ENCODE measurements around the gene CTDSPL2. TPM values are rescaled to one million over a fixed set of nuclear protein-coding genes. Genes with fewer than 3 reads are reported as not detected.

The CTDSPL2 gene
- polyA plus RNA-seq (2013, experiment 1 of 2) = 49.8 TPM
- 41.7 TPM for polyA plus RNA-seq (2013, experiment 2 of 2)

DNA sequence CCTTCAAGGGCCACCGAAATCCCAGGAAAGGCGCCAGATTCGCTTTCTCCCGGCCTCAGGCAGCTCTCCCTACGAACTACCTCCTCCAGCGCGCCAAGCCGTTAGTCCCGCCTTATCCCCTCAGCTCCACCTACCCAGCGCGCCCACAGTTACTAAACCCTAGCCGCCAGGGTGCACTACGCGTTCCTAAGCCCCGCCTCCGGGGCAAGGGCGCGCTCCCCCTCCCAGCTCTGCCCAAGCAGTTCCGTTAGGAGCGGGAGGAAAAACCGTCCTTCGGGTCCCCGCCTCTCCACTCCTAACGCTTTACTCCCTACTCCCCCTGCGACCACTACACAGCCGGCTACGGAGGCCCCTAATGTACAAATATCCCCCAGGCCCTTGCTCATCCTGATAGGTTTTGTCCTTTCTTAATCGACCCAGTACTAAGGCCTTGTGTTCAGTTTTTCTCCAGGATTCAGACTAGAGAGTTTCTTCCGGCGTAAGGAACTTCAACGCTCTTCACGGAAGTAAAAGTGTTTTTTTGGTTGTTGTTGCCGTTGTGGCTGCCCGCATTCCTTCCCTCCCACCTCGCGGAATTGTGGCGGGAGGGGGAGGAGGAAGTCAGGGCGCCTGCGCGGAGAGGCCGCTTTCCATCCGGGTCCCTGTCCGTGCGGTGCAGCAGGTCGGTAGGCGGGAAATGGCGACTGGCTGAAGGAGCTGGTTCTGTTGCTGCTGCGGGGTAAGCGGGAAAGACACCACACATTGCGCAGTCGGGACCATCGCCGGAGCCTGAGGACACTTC is at the start of gene CTDSPL2:
CTDSPL2 (plus strand) TSS at position 655 of the 781 bp plus-strand sequence. CDS start 31,386 bp downstream, outside the sequence.
- H3K9me3 ChIP-seq (ENCODE audit: insufficient read depth, low read depth, low read length) = no peaks in the 10 kb centered on the region
- H3K36me3 ChIP-seq (ENCODE audit: insufficient read depth, low read length) = peaks cover 10% of the 10 kb centered on the region; the same call in 1 of the 2 replicates
- no peaks in the 10 kb centered on the region for H3K27me3 ChIP-seq (ENCODE audit: insufficient read depth, low read length)
- under 1% methylated on average over 51 of the region's 53 CpGs for WGBS
- peak within 1 kb of the TSS; percentile 98 for H3K9ac ChIP-seq (ENCODE audit: low read depth, low read length)
- peak within 1 kb of the TSS; percentile 87 for H3K4me3 ChIP-seq (ENCODE audit: low read length)
- H3K4me1 ChIP-seq (ENCODE audit: insufficient read depth, low read length) = peaks cover 4% of the 10 kb centered on the region
- peak within 1 kb of the TSS; percentile 99 for H3K27ac ChIP-seq (ENCODE audit: low read depth, low read length)

DNA sequence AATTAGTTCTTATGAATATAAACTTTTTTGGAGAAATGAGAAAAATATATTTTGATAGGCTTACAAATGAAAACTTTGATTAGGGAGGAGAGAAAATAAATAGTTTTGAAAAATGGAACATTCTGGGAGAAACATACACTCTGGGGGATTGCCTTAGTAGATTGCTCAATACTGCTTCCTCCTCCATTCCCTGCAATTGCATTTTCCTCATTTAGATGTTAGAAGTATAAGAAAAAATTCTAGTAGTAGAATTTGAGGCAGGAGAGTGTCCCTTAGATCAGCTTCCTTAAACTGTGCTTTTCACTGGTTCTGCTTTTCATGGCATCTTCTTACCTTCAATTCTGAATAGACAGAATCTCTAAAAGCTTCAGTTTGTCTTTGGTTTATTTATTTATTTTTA is 46.2 kb upstream of the CTDSPL2 start:
- Histone ChIP-seq H3K4me3 (ENCODE audit: low read length) (no peak overlapping the region), H3K9me3 (ENCODE audit: insufficient read depth, low read depth, low read length) (no peaks in the 10 kb centered on the region), H3K27me3 (ENCODE audit: insufficient read depth, low read length) (no peaks in the 10 kb centered on the region), H3K9ac (ENCODE audit: low read depth, low read length) (no peak overlapping the region), H3K36me3 (ENCODE audit: insufficient read depth, low read length) (peaks cover 20% of the 10 kb centered on the region), H3K27ac (ENCODE audit: low read depth, low read length) (no peak overlapping the region), H3K4me1 (ENCODE audit: insufficient read depth, low read length) (no peaks in the 10 kb centered on the region)

DNA sequence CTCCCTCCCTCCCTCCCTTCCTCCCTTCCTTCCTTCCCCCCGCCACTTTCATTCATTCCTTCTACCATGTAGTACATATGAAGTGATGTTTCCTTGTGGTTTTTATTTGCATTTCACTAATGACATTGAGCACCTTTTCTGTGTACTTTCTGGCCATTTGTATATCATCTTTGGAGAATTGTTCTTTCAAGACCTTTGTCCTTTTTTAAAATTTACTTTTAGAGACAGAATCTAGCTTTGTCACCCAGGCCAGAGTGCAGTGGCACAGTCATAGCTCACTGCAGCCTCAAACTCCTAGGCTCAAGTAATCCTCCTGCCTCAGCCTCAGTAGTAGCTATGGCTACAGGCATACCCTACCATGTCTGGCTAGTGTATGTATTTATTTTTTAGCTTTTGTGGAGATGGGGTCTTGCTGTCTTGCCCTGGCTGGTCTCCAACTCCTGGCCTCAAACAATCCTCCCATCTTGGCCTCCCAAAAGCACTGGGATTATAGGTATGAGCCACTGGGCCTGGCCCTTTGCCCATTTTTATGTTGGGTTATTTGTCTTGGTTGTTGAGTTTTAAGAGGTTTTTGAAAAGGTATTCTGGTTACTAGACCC is 42.0 kb upstream of the CTDSPL2 start:
- peaks cover 11% of the 10 kb centered on the region for H3K36me3 ChIP-seq (ENCODE audit: insufficient read depth, low read length)
- H3K27me3 ChIP-seq (ENCODE audit: insufficient read depth, low read length) = no peaks in the 10 kb centered on the region
- no peak overlapping the region for H3K4me3 ChIP-seq (ENCODE audit: low read length)
- no CpG with 5 or more reads among the region's 1 CpG for WGBS
- no peaks in the 10 kb centered on the region for H3K4me1 ChIP-seq (ENCODE audit: insufficient read depth, low read length)
- H3K27ac ChIP-seq (ENCODE audit: low read depth, low read length) = no peak overlapping the region
- no peak overlapping the region for H3K9ac ChIP-seq (ENCODE audit: low read depth, low read length)
- no peaks in the 10 kb centered on the region for H3K9me3 ChIP-seq (ENCODE audit: insufficient read depth, low read depth, low read length)

DNA sequence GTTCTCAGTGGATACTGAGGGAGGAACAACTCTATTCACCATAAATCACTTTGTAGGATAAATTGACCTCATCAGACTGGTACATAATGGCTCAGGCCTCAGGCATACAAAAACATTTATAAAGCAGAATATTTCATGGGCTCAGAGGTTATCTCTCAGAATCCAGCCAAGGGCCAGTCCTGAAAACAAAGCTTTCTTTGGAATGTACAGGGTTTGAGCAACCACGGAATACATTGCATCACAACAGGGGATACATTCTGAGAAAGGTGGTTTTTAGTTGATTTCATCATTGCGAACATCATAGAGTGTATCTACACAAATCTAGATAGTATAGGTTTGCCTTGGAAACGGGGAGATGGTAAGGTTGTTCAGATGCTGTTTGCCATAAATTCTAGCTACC is 33.4 kb upstream of the CTDSPL2 start:
- no peaks in the 10 kb centered on the region for H3K36me3 ChIP-seq (ENCODE audit: insufficient read depth, low read length)
- WGBS = 100% methylated on average over 2 of the region's 3 CpGs
- no peaks in the 10 kb centered on the region for H3K9me3 ChIP-seq (ENCODE audit: insufficient read depth, low read depth, low read length)
- no peak overlapping the region for H3K27ac ChIP-seq (ENCODE audit: low read depth, low read length)
- no peaks in the 10 kb centered on the region for H3K4me1 ChIP-seq (ENCODE audit: insufficient read depth, low read length)
- no peak overlapping the region for H3K4me3 ChIP-seq (ENCODE audit: low read length)
- H3K27me3 ChIP-seq (ENCODE audit: insufficient read depth, low read length) = no peaks in the 10 kb centered on the region
- no peak overlapping the region for H3K9ac ChIP-seq (ENCODE audit: low read depth, low read length)

DNA sequence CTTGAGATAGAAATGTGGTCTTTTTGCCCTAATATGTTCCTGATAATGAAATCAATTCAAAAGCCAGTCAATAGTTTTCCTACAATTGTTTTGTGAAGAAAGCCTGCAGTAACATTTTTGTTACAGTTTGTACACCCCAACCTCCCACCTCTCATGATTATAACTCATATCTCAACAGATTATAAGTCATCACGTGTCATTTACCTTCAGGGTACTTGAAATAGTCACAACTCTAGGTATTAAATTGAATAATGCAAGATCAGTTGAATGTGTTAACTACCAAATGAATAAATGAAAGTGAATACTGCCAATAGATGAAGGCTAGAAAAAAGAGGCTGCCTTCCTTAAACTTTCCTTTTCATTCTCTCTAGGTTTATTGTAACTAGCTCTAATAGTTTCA is 32.9 kb upstream of the CTDSPL2 start:
- Histone ChIP-seq H3K36me3 (ENCODE audit: insufficient read depth, low read length) (no peaks in the 10 kb centered on the region), H3K9me3 (ENCODE audit: insufficient read depth, low read depth, low read length) (no peaks in the 10 kb centered on the region), H3K27ac (ENCODE audit: low read depth, low read length) (no peak overlapping the region), H3K27me3 (ENCODE audit: insufficient read depth, low read length) (no peaks in the 10 kb centered on the region), H3K4me3 (ENCODE audit: low read length) (no peak overlapping the region), H3K4me1 (ENCODE audit: insufficient read depth, low read length) (no peaks in the 10 kb centered on the region), H3K9ac (ENCODE audit: low read depth, low read length) (no peak overlapping the region)
- 80% methylated on average over 1 of the region's 1 CpG for WGBS

- Histone ChIP-seq H3K4me1 (ENCODE audit: insufficient read depth, low read length) (no peaks in the 10 kb centered on the region), H3K4me3 (ENCODE audit: low read length) (no peak overlapping the region), H3K27ac (ENCODE audit: low read depth, low read length) (no peak overlapping the region), H3K27me3 (ENCODE audit: insufficient read depth, low read length) (no peaks in the 10 kb centered on the region), H3K9me3 (ENCODE audit: insufficient read depth, low read depth, low read length) (no peaks in the 10 kb centered on the region), H3K9ac (ENCODE audit: low read depth, low read length) (no peak overlapping the region), H3K36me3 (ENCODE audit: insufficient read depth, low read length) (no peaks in the 10 kb centered on the region)
- WGBS = 83% methylated on average over 1 of the region's 1 CpG
These were observed 29.6 kb upstream of the CTDSPL2 start for GRCh38 chr15:44397869-44398268.

DNA sequence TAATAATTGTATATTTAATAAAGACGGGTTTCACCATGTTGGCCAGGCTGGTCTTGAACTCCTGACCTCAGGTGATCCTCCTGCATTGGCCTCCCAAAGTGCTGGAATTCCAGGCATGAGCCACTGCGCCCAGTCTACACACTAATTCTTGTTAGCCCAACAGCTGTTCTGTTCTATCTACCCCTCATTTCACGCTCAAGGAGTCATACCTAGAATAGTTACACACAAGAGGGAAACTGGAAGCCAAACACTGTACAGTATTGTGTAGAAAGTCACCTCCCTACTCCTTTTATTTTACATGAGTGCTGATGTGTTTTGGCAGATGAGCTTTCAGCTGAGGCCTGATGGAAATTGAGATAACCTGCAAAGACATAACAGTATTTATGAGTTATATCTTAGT is 13.4 kb upstream of the CTDSPL2 start:
- Histone ChIP-seq H3K9ac (ENCODE audit: low read depth, low read length) (no peak overlapping the region), H3K27ac (ENCODE audit: low read depth, low read length) (no peak overlapping the region), H3K27me3 (ENCODE audit: insufficient read depth, low read length) (no peaks in the 10 kb centered on the region), H3K36me3 (ENCODE audit: insufficient read depth, low read length) (0 out of 2 replicates have a peak, but pooled peaks cover 3% of the 10 kb centered on the region), H3K9me3 (ENCODE audit: insufficient read depth, low read depth, low read length) (no peaks in the 10 kb centered on the region), H3K4me3 (ENCODE audit: low read length) (no peak overlapping the region), H3K4me1 (ENCODE audit: insufficient read depth, low read length) (no peaks in the 10 kb centered on the region)
- 94% methylated on average over 2 of the region's 3 CpGs for WGBS

DNA sequence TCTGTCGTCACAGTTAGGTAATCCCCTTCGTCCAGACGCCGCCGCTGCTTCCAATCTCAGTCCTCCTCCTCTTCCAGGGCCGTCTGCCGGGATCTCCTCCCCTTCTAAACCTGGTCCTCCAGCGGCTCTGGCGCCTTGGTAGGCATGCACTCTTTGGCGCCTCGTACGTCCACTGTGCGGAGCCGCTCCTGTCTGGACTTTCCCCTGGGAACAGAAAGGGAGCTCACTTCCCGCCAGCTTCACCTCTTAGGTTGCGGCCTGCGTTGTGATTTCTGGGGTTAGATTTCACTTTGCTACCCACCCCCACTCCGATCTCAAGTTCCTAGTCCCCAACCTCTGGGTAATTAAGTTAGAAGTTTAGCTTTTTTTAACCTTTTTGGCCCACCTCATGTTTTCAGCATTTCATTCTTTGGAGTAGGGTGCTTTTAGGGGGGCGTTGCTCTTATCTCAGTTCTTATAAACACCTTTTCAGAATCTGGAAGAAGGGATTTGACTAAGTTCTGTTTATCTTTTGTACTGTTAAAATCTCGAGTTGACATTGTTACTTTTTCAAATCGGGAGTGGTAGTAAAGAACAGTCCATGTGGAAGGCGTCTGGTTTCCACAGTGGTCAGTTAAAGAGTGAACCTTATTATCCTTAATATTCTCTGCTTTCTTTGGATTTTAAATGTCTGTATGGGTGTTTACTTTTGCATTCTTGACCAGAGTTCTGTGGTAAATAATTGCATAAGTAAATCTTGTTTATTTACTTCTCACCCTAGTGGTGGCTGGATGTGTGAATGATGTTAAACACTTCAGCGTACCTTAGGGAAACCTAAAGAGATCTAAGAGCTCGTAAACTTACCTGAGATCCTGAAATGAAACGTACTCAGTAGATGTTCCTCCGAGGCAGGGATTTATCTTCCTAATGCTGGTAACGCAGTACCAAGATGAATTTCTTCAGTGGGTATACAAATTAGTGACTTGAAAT is 611 bp downstream of the CTDSPL2 start:
- Histone ChIP-seq H3K4me1 (ENCODE audit: insufficient read depth, low read length) (peaks cover 4% of the 10 kb centered on the region), H3K36me3 (ENCODE audit: insufficient read depth, low read length) (peaks cover 13% of the 10 kb centered on the region; the same call in 1 of the 2 replicates), H3K27me3 (ENCODE audit: insufficient read depth, low read length) (no peaks in the 10 kb centered on the region), H3K9ac (ENCODE audit: low read depth, low read length) (peak overlapping the region; percentile 98), H3K4me3 (ENCODE audit: low read length) (peak overlapping the region; percentile 87), H3K9me3 (ENCODE audit: insufficient read depth, low read depth, low read length) (no peaks in the 10 kb centered on the region), H3K27ac (ENCODE audit: low read depth, low read length) (peak overlapping the region; percentile 99)
- 1% methylated on average over 24 of the region's 27 CpGs for WGBS

DNA sequence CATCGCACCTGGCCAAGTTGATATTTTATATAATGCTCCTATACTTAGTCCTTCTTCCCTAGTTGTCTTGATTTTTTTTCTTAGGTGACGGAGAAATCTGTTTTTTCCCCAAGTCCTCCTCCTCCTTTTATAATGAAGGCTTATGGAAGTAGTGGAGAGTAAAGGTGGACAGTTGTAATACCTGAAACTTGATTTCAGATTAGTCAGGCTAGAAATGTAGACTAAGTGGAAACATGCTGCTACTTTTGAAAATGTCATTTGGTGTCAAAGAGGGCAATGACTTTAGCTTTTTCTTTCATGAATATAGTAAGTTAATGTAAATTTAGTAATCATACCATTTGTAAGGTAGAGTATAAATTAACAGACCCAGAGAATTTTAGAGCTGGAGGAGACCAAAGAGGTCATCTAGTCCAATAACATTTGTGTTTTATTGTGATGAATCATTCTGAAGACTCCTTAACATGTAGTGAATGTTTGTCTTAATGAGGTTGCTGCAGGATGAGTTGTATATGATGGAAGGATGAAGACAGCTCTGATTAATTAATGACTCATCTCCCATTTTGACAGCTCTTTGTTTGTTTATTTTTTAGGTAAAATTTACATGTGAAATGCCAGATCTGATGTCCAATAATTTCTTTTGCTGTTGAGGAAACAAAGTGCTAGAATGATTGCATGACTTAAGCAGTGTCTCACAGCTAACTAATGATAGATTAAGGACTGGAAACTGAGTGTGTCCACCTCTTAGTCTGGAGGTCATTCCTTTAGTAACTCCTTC is 8.7 kb downstream of the CTDSPL2 start:
- no peak overlapping the region for H3K9ac ChIP-seq (ENCODE audit: low read depth, low read length)
- no peaks in the 10 kb centered on the region for H3K9me3 ChIP-seq (ENCODE audit: insufficient read depth, low read depth, low read length)
- H3K4me1 ChIP-seq (ENCODE audit: insufficient read depth, low read length) = peaks cover 22% of the 10 kb centered on the region
- H3K27ac ChIP-seq (ENCODE audit: low read depth, low read length) = no peak overlapping the region
- H3K36me3 ChIP-seq (ENCODE audit: insufficient read depth, low read length) = peaks cover 26% of the 10 kb centered on the region
- 100% methylated on average over 1 of the region's 2 CpGs for WGBS
- H3K4me3 ChIP-seq (ENCODE audit: low read length) = no peak overlapping the region
- no peaks in the 10 kb centered on the region for H3K27me3 ChIP-seq (ENCODE audit: insufficient read depth, low read length)

- H3K27ac ChIP-seq (ENCODE audit: low read depth, low read length) = no peak overlapping the region
- peaks cover 30% of the 10 kb centered on the region for H3K4me1 ChIP-seq (ENCODE audit: insufficient read depth, low read length)
- peaks cover 17% of the 10 kb centered on the region; the same call in 1 of the 2 replicates for H3K36me3 ChIP-seq (ENCODE audit: insufficient read depth, low read length)
- 85% methylated on average over 3 of the region's 3 CpGs for WGBS
- no peak overlapping the region for H3K4me3 ChIP-seq (ENCODE audit: low read length)
- no peaks in the 10 kb centered on the region for H3K27me3 ChIP-seq (ENCODE audit: insufficient read depth, low read length)
- no peak overlapping the region for H3K9ac ChIP-seq (ENCODE audit: low read depth, low read length)
- H3K9me3 ChIP-seq (ENCODE audit: insufficient read depth, low read depth, low read length) = no peaks in the 10 kb centered on the region
These were observed 11.0 kb downstream of the CTDSPL2 start for GRCh38 chr15:44438402-44438801.
